GM23338 (cell line): ENCODE results near the gene TAOK1.

Experiments
- CREB1 ChIP-seq: fragments of 250-450 bp; sonication (Bioruptor Pico); IDR thresholded peaks from 2 replicates; pipeline ENCODE4 v1.5.0; 2020; ENCODE audit warnings: low read depth, mild to moderate bottlenecking, moderate library complexity
- EZH2 ChIP-seq: fragments of 200-600 bp; sonication (generic); IDR thresholded peaks from one replicate; pipeline ENCODE4 v1.8.0; 2017; ENCODE audit warnings: antibody characterized with exemption, mild to moderate bottlenecking, low read depth; ENCODE audit not compliant: unreplicated experiment
- EZH2phosphoT487 ChIP-seq: fragments of 200-600 bp; sonication (generic); IDR thresholded peaks from one replicate; pipeline ENCODE4 v1.8.1; 2018; ENCODE audit warnings: antibody characterized with exemption; ENCODE audit not compliant: unreplicated experiment
- JUNB ChIP-seq: IDR thresholded peaks from one replicate; pipeline ENCODE4 v1.6.1; 2016; ENCODE audit warnings: antibody characterized with exemption; ENCODE audit not compliant: unreplicated experiment
- NANOG ChIP-seq: IDR thresholded peaks from 2 replicates; pipeline ENCODE4 v1.6.1; 2016; ENCODE audit warnings: antibody characterized with exemption, borderline replicate concordance
- POLR2AphosphoS5 ChIP-seq: IDR thresholded peaks from 2 replicates; pipeline ENCODE4 v1.6.1; 2016; ENCODE audit warnings: antibody characterized with exemption, low read depth
- STAT1 ChIP-seq: IDR thresholded peaks from one replicate; pipeline ENCODE4 v1.6.1; 2016; ENCODE audit warnings: antibody characterized with exemption; ENCODE audit not compliant: unreplicated experiment
- ZNF114 ChIP-seq: fragments of 250-450 bp; sonication (Bioruptor Pico); IDR thresholded peaks from 2 replicates; pipeline ENCODE4 v1.5.0; 2020; ENCODE audit warnings: mild to moderate bottlenecking, moderate library complexity
- ZNF331 ChIP-seq: fragments of 250-450 bp; sonication (Bioruptor Pico); IDR thresholded peaks from 2 replicates; pipeline ENCODE4 v1.5.0; 2020; ENCODE audit warnings: low read depth, mild to moderate bottlenecking, moderate library complexity
- TF ChIP-seq, protein P1 (sequence below), 2 experiments: fragments of 200-600 bp in 1 of 2; sonication (generic) in 1 of 2; conservative IDR thresholded peaks; 2 replicates each; pipeline versions ENCODE4 v1.5.1 to v1.6.1; 2016 to 2017; ENCODE audit warnings: antibody characterized with exemption in 2 of 2, low read depth in 2 of 2, mild to moderate bottlenecking in 2 of 2, moderate library complexity in 1 of 2
- TF ChIP-seq, protein P2 (sequence below): IDR thresholded peaks from 2 replicates; pipeline ENCODE4 v1.6.1; 2016; ENCODE audit warnings: antibody characterized with exemption
- TF ChIP-seq, protein P3 (sequence below): IDR thresholded peaks from one replicate; pipeline ENCODE4 v1.6.1; 2018; ENCODE audit warnings: antibody characterized with exemption; ENCODE audit not compliant: unreplicated experiment
- TF ChIP-seq, protein P4 (sequence below): fragments of 250-450 bp; sonication (Bioruptor Pico); IDR thresholded peaks from 2 replicates; pipeline ENCODE4 v1.5.0; 2020; ENCODE audit warnings: mild to moderate bottlenecking, moderate library complexity

DNA sequence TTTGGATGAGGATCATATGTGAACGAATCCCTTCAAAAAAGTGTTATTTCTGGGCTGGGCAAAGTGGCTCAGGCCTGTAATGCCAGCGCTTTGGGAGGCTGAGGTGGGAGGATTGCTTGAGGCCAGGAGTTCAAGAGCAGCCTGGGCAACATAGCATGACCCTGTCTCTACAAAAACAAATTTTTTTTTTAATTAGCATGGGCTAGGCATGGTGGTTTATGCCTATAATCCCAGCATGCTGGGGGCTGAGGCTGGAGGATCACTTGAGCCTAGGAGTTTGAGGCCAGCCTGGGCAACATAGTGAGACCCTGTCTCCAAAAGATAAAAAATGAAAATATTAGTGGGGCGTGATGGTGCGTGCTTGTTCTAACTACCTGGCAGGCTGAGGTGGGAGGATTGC is 4.6 kb downstream of the TAOK1 start:
- TF ChIP-seq POLR2AphosphoS5 (no peak), NANOG (no peak), EZH2 (no peak), EZH2phosphoT487 (no peak), CREB1 (CRISPR knock-in tag) (no peak), JUNB (no peak), ZNF331 (CRISPR knock-in tag) (no peak), STAT1 (no peak), ZNF114 (CRISPR knock-in tag) (no peak)
- TF ChIP-seq, protein P1, sequence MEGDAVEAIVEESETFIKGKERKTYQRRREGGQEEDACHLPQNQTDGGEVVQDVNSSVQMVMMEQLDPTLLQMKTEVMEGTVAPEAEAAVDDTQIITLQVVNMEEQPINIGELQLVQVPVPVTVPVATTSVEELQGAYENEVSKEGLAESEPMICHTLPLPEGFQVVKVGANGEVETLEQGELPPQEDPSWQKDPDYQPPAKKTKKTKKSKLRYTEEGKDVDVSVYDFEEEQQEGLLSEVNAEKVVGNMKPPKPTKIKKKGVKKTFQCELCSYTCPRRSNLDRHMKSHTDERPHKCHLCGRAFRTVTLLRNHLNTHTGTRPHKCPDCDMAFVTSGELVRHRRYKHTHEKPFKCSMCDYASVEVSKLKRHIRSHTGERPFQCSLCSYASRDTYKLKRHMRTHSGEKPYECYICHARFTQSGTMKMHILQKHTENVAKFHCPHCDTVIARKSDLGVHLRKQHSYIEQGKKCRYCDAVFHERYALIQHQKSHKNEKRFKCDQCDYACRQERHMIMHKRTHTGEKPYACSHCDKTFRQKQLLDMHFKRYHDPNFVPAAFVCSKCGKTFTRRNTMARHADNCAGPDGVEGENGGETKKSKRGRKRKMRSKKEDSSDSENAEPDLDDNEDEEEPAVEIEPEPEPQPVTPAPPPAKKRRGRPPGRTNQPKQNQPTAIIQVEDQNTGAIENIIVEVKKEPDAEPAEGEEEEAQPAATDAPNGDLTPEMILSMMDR (conservative IDR thresholded peaks at IDR 0.05; ENCODE audit: low read depth in 2 of 2) = no peak
- TF ChIP-seq, protein P2, sequence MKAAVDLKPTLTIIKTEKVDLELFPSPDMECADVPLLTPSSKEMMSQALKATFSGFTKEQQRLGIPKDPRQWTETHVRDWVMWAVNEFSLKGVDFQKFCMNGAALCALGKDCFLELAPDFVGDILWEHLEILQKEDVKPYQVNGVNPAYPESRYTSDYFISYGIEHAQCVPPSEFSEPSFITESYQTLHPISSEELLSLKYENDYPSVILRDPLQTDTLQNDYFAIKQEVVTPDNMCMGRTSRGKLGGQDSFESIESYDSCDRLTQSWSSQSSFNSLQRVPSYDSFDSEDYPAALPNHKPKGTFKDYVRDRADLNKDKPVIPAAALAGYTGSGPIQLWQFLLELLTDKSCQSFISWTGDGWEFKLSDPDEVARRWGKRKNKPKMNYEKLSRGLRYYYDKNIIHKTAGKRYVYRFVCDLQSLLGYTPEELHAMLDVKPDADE = no peak
- TF ChIP-seq, protein P3, sequence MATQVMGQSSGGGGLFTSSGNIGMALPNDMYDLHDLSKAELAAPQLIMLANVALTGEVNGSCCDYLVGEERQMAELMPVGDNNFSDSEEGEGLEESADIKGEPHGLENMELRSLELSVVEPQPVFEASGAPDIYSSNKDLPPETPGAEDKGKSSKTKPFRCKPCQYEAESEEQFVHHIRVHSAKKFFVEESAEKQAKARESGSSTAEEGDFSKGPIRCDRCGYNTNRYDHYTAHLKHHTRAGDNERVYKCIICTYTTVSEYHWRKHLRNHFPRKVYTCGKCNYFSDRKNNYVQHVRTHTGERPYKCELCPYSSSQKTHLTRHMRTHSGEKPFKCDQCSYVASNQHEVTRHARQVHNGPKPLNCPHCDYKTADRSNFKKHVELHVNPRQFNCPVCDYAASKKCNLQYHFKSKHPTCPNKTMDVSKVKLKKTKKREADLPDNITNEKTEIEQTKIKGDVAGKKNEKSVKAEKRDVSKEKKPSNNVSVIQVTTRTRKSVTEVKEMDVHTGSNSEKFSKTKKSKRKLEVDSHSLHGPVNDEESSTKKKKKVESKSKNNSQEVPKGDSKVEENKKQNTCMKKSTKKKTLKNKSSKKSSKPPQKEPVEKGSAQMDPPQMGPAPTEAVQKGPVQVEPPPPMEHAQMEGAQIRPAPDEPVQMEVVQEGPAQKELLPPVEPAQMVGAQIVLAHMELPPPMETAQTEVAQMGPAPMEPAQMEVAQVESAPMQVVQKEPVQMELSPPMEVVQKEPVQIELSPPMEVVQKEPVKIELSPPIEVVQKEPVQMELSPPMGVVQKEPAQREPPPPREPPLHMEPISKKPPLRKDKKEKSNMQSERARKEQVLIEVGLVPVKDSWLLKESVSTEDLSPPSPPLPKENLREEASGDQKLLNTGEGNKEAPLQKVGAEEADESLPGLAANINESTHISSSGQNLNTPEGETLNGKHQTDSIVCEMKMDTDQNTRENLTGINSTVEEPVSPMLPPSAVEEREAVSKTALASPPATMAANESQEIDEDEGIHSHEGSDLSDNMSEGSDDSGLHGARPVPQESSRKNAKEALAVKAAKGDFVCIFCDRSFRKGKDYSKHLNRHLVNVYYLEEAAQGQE = no peak
- TF ChIP-seq, protein P4, sequence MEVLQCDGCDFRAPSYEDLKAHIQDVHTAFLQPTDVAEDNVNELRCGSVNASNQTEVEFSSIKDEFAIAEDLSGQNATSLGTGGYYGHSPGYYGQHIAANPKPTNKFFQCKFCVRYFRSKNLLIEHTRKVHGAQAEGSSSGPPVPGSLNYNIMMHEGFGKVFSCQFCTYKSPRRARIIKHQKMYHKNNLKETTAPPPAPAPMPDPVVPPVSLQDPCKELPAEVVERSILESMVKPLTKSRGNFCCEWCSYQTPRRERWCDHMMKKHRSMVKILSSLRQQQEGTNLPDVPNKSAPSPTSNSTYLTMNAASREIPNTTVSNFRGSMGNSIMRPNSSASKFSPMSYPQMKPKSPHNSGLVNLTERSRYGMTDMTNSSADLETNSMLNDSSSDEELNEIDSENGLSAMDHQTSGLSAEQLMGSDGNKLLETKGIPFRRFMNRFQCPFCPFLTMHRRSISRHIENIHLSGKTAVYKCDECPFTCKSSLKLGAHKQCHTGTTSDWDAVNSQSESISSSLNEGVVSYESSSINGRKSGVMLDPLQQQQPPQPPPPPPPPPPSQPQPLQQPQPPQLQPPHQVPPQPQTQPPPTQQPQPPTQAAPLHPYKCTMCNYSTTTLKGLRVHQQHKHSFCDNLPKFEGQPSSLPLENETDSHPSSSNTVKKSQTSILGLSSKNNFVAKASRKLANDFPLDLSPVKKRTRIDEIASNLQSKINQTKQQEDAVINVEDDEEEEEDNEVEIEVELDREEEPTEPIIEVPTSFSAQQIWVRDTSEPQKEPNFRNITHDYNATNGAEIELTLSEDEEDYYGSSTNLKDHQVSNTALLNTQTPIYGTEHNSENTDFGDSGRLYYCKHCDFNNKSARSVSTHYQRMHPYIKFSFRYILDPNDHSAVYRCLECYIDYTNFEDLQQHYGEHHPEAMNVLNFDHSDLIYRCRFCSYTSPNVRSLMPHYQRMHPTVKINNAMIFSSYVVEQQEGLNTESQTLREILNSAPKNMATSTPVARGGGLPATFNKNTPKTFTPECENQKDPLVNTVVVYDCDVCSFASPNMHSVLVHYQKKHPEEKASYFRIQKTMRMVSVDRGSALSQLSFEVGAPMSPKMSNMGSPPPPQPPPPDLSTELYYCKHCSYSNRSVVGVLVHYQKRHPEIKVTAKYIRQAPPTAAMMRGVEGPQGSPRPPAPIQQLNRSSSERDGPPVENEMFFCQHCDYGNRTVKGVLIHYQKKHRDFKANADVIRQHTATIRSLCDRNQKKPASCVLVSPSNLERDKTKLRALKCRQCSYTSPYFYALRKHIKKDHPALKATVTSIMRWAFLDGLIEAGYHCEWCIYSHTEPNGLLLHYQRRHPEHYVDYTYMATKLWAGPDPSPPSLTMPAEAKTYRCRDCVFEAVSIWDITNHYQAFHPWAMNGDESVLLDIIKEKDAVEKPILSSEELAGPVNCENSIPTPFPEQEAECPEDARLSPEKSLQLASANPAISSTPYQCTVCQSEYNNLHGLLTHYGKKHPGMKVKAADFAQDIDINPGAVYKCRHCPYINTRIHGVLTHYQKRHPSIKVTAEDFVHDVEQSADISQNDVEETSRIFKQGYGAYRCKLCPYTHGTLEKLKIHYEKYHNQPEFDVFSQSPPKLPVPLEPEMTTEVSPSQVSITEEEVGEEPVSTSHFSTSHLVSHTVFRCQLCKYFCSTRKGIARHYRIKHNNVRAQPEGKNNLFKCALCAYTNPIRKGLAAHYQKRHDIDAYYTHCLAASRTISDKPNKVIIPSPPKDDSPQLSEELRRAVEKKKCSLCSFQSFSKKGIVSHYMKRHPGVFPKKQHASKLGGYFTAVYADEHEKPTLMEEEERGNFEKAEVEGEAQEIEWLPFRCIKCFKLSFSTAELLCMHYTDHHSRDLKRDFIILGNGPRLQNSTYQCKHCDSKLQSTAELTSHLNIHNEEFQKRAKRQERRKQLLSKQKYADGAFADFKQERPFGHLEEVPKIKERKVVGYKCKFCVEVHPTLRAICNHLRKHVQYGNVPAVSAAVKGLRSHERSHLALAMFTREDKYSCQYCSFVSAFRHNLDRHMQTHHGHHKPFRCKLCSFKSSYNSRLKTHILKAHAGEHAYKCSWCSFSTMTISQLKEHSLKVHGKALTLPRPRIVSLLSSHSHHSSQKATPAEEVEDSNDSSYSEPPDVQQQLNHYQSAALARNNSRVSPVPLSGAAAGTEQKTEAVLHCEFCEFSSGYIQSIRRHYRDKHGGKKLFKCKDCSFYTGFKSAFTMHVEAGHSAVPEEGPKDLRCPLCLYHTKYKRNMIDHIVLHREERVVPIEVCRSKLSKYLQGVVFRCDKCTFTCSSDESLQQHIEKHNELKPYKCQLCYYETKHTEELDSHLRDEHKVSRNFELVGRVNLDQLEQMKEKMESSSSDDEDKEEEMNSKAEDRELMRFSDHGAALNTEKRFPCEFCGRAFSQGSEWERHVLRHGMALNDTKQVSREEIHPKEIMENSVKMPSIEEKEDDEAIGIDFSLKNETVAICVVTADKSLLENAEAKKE (CRISPR knock-in tag) = no peak
